NCI-H1092 (cell line): Measurements from ENCODE around the gene LORICRIN.
A peak's percentile ranks its signal among the peaks of the same experiment; 100 is the strongest.

ENCODE experiments used
- DNase-seq: peaks from one replicate; lab custom pipeline; 2025; lab: John Stamatoyannopoulos, UW

The LORICRIN gene

GRCh38 chr1:153259387-153259786 lies at the start of gene LORICRIN:
TSS of gene LORICRIN (plus strand) at chr1:153259687. CDS start at chr1:153260950, 1,263 bp downstream.
- DNase-seq: no peak

- DNase-seq: no peak
Measured at GRCh38 chr1:153210206-153210605, 49.3 kb upstream of the LORICRIN start.

DNA sequence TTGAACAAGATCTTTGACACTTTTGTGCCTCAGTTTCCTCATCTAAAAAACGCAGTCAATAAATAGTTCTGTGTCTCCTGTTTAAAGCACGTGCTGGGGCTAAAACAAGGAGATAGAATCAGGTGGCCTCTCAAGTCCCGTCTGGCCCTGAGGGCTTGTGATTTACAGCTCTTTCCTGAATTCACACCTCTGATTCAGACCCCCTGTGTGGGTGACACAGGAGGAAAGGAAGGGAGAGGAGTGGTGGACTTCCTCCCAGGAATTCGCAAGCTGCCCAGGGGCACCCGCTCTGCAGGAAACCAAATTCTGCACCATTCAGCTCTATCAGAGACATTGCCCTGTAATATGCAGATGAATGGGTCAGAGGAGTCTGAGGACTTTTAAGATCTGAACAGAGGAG lies 47.3 kb upstream of the LORICRIN start:
- DNase-seq: no peak

GRCh38 chr1:153213519-153213918 lies 46.0 kb upstream of the LORICRIN start:
- DNase-seq: no peak

DNA sequence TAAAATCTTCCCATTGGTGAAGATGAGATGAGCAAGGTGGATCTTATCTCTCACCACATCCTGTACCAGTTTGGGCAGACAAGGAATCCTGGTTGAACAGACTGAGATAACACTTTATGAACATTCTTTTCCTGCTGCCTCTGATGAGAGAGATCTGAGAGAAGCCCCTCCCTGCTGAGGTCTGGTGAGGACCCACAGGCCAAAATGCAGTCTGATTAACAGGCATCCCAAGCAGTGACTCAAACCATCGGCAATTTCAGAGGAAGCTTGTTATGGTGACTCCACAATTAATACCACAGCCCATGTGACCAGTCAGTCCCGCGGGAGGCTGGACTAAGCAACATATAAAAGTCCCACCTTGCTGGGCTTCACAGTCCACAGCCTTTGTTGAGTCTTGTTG lies 42.3 kb upstream of the LORICRIN start, which contains the start of gene PRR9:
Gene PRR9, plus strand, starts transcription at position 373 of the 400 bp plus-strand sequence. CDS start 561 bp downstream, outside the sequence.
- DNase-seq: no peak

DNA sequence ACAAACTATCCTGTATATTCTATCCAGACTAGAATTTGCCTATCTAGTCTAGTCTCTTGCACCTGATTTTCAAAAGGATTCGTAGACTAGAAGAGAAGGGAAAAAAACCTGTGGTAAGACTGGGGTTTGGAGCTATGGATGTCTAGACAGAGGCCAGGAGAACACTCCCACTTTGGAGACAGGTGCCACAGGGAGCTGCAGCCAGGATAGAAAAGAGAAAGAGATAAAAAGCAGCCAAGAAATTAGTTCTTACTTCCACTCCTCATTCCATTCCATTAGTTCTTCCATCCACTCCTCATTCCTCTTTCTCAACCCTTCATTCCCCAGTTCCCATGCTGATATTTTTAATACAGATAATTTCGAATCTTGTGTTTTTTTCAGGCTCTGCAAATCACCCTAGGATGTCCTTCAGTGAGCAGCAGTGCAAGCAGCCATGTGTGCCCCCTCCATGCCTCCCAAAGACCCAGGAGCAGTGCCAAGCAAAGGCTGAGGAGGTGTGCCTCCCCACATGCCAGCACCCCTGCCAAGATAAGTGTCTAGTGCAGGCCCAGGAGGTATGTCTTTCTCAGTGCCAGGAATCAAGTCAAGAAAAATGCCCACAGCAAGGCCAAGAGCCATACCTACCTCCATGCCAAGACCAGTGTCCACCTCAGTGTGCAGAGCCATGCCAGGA lies 41.6 kb upstream of the LORICRIN start:
- DNase-seq: no peak

- no peak for DNase-seq
Measured at GRCh38 chr1:153220606-153221303, 38.7 kb upstream of the LORICRIN start.

GRCh38 chr1:153223040-153223891 lies 36.2 kb upstream of the LORICRIN start:
- peak; percentile 58 for DNase-seq

GRCh38 chr1:153227810-153228209 lies 31.7 kb upstream of the LORICRIN start:
- no peak for DNase-seq

GRCh38 chr1:153228491-153228890 lies 31.0 kb upstream of the LORICRIN start:
- DNase-seq: no peak

GRCh38 chr1:153229076-153229829 lies 30.2 kb upstream of the LORICRIN start:
- peak; percentile 7 for DNase-seq

DNA sequence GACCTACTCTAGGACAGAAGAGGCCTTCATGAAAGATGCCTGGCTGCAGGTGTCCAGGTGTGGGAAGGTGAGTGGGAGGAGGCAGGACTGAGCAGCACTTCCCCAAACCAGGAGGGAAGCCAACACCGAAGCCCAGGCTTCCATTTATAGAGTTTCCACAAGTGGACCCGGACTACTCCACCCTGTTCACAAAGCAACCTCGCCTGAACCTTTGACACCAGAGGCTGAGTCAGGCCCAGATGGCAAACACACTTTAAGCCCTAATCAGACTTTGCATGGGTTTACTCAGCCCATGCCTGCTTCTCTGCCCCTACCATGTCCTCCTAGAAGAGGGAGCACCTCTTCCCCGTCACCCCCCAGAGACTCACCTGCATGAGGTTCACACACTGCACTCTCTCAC lies 28.1 kb upstream of the LORICRIN start:
- DNase-seq: no peak

DNA sequence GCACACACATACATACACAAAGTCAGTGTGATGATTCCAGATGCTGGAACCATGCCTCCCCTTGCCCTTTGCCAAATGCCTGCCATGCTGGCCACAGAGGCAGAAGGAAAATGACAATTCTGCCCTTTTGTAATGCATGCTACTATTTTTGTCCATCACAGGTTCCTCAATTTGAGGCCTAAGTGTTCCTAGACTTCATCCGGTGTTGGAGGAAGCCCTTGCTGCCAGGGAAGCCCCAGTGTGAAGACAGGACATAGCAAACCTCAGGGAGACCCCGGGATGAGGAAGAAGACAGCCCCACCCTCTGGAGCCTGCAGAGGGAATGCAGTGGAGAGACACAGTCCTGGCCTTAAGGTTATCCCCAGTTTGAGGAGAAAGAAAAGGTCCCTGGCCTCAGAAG lies 27.7 kb upstream of the LORICRIN start:
- DNase-seq: no peak

DNA sequence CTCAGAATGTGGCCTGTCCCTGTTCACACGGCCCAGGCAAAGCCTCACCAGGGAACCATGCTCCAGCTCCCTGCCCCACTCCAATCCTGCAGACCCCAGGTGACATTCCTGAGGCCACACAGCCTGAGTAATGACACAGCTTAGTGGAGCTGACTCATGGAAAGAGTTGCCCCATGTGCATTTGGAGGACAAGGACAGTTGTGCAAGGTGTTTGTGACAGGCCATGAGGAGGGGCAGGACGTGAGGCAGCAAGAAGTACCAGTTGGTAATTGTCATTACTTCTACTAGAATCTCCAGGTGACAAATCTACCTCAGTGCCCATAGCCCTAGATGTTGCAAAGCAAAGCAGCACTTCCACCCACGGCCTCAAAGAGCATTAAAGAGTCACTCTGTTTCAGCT lies 26.9 kb upstream of the LORICRIN start:
- DNase-seq: no peak

DNA sequence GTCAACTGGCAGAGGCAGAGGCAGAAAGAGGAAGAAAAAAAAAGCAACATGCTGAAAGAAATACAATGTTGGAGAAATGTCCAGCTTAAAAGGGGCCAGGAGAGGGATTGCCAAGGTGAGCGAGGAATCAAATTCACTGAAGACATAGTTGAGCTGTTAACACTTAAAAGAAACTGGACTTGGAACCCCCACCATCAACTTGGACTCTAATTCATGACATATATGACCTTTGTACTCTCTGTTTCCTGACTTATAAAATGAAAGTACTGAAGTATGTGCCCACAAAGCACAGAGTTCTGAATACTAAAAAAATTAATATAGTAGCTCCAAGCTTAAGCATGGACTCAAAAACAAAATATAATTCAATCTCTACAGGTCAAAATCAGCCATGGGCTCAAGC lies 26.0 kb upstream of the LORICRIN start:
- no peak for DNase-seq

GRCh38 chr1:153238527-153238926 lies 21.0 kb upstream of the LORICRIN start:
- DNase-seq: no peak

GRCh38 chr1:153242160-153242559 lies 17.3 kb upstream of the LORICRIN start:
- DNase-seq: no peak

DNA sequence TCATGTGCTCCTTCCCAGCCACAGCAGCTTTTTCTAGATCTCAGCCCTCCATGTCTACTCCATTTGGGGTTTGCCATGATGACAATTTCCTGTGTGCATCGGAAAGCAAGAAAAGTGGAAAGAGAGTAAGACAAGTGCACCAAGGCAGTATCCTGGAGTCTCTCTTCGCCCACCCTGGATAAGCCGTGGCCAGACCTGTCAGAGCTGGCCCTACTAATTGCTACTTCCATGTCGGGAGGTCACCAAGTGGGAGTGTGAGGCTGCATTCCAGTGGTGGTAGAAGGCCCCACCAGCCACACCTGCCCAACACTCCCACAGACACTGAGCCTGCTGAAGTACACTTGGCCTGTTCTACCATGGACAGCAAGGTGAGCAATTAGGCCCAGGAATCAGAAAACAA lies 14.0 kb upstream of the LORICRIN start:
- DNase-seq: no peak

DNA sequence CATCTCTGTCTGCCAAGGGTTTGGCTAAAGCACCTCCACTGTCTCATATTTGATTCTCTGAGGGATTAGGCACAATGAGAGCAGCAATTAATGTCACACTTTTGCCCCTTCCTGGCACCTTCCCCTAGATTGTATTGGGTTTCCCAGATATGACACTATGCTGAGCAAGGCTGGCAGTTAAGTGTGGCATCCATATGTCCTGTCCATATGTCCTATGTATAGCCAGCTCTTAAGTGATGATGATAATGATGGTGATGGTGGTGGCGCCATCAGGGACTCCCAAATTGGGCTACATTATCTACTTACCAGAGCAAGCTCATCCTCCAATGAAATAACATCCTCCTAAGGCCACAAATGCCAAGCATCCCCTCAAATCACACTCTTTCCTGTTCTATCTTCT lies 13.5 kb upstream of the LORICRIN start:
- no peak for DNase-seq

DNA sequence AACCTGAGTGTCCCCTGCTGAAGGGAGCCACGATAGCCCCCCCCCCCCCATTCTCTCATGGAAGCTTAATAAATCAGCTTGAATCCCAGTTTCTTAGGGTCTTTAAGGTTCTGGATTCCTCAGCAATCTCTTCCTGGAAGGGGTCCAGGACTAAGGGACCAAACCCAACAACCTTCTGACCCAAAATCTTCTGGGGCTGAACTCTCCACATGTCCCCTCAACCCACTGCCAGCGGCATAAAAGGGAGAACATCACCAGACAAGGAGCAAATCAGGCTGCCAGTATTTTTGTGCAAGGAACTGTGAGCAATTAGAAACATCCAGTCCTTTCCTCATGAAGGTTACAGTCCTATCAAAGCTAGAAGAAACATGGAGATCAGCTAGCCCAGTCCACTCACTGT lies 12.7 kb upstream of the LORICRIN start:
- DNase-seq: no peak

DNA sequence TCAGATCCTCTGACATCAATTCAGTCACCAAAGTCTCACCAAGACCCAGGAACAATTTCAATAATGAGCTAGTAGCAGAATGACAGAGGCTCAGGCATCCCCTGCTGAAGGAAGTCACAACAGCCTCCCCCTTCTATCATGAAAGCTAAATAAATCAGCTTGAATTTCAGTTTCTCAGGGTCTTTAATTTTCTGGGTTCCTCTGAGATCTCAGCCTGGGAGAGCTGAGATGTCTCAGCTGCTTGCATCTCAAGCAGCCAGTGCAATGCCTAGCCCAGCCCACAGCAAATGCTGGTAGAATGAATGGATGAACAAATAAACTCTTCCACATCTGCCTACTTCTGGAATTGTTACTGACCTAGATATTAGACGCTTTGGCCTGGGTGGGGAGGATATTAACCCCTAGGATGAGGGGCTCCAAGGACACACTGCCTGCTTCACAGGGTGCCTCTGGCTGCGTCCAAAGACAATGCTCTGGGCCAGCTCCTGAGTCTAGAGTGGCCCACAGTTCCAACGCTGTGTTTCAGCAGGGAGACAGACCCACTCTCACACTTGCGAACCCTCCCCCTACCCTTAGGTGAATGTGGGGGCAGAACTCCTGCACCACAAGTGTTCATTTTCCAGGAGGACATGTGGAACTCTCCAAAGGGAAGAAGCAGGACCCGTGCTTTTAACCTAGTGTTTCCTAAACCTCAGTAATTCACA lies 11.2 kb upstream of the LORICRIN start:
- no peak for DNase-seq
